ENCODE measurements around the gene KAT8. TPM values are rescaled to one million over a fixed set of nuclear protein-coding genes. Genes with fewer than 3 reads are reported as not detected.

Gene KAT8
- total RNA-seq, 8 experiments from 2014 or later, result 27.9 to 64.3 (median 54.0) TPM

DNA sequence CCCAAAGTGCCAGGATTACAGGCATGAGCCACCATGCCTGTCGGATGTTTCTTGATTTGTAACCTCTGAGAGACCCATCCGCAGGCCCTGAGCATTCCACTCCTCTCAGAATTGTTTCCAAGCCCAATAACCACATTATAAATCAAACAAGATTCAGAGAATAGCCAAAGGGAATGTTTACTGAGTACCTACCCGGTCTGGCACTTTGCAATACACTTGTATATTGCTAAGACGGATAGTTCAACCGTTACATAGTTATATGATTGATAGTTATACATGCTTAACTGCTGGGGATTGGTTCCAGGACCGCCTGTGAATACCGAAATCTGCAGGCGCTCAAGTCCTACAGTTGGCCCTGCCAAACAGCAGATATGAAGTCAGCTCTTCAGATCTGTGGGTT, 3.0 kb upstream of the KAT8 start:
- Histone ChIP-seq H3K27ac (no peak overlapping the region), H3K4me1 (replicated peaks in 1 of 2) (peaks cover 6 to 10% of the 10 kb centered on the region in 2 donors), H3K4me3 (no peak overlapping the region)
- in situ Hi-C loops (cut with MboI; ENCODE audit: low pct_unique_long_range_greater_than_20kb in 2 of 9, low sequenced_read_pairs in 9 of 9, unreplicated experiment in 9 of 9), result no loop called here
- WGBS, 10 experiments, result 57 to 100% (median 87%) methylated on average over 1 to 6 of the region's 8 CpGs; no CpG with 5 or more reads in 1 of the 10 experiments
- no peak for ATAC-seq (replicated peaks in 6 of 8)

DNA sequence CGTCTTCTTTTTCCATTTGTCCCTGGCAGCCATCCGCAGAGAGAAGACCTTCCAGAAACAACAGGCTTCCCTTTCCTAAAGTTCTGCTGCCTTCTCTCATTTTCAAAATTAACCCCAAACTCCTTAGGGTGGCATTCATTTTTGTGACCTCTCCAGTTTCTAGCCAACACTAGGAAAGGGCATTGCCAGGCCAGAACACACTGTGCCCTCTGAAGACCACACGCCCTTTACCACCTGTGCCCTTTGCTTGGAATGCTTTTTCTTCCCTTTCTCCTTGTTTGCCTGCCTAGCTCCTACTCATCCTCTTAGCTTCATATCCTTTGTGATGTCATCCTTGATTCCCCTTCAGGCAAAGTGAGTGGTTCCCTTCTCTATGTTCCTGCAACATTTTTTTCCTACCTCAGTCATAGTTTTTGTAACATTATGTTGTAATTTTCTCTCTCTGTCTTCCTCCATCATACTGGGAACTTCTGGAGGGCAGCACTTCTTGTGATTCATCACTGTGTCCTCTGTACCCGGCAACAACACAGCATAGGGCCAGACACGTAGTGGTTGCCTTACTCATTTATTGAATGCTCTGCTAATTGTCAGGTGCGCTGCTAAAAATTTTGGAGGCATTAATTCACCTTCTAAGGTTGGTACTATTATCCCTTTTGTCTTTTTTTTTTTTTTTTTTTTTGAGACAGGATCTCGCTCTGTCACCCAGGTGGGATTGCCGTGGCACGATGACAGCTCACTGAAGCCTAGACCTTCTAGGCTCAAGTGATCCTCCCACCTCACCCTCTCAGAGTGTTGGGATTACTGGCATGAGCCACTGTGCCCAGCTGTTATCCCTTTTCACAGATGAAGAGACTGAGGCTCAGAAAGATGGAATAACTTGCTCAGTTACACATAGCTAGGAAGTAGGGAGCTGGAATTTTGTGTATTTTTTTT, 1.0 kb downstream of the KAT8 start:
- in situ Hi-C loops (cut with MboI; ENCODE audit: low pct_unique_long_range_greater_than_20kb in 2 of 9, low sequenced_read_pairs in 9 of 9, unreplicated experiment in 9 of 9), result no loop called here
- Histone ChIP-seq H3K4me1 (replicated peaks in 1 of 2) (peaks cover 6 to 10% of the 10 kb centered on the region in 2 donors), H3K4me3 (peak overlapping the region; percentile 86 to 97 (median 93)), H3K27ac (peak overlapping the region; percentile 97 to 98)
- 10 to 100% (median 66%) methylated on average over 1 to 9 of the region's 9 CpGs for WGBS, 10 experiments
- no peak for ATAC-seq (replicated peaks in 6 of 8)

DNA sequence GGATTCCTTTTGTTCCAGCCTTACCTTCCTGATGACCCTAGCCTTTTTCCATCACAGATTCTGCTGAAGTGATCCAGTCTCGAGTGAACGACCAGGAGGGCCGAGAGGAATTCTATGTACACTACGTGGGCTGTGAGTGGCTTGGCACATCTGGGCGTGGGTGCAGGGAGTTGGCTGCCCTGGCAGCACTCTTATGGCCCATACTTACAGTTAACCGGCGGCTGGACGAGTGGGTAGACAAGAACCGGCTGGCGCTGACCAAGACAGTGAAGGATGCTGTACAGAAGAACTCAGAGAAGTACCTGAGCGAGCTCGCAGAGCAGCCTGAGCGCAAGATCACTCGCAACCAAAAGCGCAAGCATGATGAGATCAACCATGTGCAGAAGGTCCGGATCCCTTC, 2.7 kb downstream of the KAT8 start:
- 71 to 98% (median 92%) methylated on average over 1 to 15 of the region's 16 CpGs; no CpG with 5 or more reads in 3 of the 10 experiments for WGBS, 10 experiments
- Histone ChIP-seq H3K4me3 (no peak overlapping the region), H3K4me1 (replicated peaks in 1 of 2) (peaks cover 6 to 10% of the 10 kb centered on the region in 2 donors), H3K27ac (no peak overlapping the region)
- ATAC-seq (replicated peaks in 6 of 8), result no peak
- in situ Hi-C loops (cut with MboI; ENCODE audit: low pct_unique_long_range_greater_than_20kb in 2 of 9, low sequenced_read_pairs in 9 of 9, unreplicated experiment in 9 of 9), result no loop called here

DNA sequence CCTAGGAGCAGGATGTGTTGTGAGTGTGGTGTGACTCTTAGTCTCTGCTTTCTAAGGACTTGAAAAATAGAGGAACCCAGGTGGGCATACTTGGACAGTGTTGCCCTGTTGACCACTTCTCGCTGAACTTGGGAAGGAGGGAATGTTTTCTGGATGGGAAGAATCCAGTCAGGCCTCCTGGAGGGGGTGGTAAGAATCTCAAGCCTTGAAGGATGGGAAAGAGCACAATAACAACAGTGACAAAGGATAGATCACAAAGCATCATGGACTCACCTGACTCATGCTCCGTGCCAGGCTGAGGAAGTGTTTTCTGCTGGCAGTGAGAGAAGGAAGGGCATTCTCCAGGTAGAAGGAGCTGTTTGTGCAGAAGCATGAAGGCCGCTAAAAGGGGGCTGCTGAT, 8.4 kb downstream of the KAT8 start:
- ATAC-seq (replicated peaks in 6 of 8), result no peak
- in situ Hi-C loops (cut with MboI; ENCODE audit: low pct_unique_long_range_greater_than_20kb in 2 of 9, low sequenced_read_pairs in 9 of 9, unreplicated experiment in 9 of 9), result no loop called here
- H3K4me1 ChIP-seq (replicated peaks in 1 of 2), result no peaks in the 10 kb centered on the region
- H3K27ac ChIP-seq, result no peak overlapping the region
- H3K4me3 ChIP-seq, result no peak overlapping the region
- 80 to 100% (median 100%) methylated on average over 1 to 2 of the region's 3 CpGs; no CpG with 5 or more reads in 4 of the 10 experiments for WGBS, 10 experiments

DNA sequence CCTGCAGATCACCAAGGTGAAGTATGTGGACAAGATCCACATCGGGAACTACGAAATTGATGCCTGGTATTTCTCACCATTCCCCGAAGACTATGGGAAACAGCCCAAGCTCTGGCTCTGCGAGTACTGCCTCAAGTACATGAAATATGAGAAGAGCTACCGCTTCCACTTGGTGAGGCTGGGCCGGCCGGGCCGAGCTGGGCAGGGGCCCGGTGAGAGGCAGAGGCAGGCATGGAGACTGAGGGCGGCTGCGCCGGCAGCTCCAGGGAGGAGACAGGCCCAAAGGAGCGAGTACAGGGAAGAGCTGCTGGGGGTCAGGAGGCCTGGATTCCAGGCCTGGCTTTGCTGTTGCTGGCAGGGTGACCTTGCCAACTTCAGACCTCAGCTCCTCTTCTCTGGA, 9.7 kb downstream of the KAT8 start:
- ATAC-seq (replicated peaks in 6 of 8), result no peak
- Histone ChIP-seq H3K4me1 (replicated peaks in 1 of 2) (no peaks in the 10 kb centered on the region), H3K27ac (no peak overlapping the region), H3K4me3 (no peak overlapping the region)
- in situ Hi-C loops (cut with MboI; ENCODE audit: low pct_unique_long_range_greater_than_20kb in 2 of 9, low sequenced_read_pairs in 9 of 9, unreplicated experiment in 9 of 9), result no loop called here
- 80 to 100% (median 98%) methylated on average over 1 to 8 of the region's 13 CpGs; no CpG with 5 or more reads in 5 of the 10 experiments for WGBS, 10 experiments

DNA sequence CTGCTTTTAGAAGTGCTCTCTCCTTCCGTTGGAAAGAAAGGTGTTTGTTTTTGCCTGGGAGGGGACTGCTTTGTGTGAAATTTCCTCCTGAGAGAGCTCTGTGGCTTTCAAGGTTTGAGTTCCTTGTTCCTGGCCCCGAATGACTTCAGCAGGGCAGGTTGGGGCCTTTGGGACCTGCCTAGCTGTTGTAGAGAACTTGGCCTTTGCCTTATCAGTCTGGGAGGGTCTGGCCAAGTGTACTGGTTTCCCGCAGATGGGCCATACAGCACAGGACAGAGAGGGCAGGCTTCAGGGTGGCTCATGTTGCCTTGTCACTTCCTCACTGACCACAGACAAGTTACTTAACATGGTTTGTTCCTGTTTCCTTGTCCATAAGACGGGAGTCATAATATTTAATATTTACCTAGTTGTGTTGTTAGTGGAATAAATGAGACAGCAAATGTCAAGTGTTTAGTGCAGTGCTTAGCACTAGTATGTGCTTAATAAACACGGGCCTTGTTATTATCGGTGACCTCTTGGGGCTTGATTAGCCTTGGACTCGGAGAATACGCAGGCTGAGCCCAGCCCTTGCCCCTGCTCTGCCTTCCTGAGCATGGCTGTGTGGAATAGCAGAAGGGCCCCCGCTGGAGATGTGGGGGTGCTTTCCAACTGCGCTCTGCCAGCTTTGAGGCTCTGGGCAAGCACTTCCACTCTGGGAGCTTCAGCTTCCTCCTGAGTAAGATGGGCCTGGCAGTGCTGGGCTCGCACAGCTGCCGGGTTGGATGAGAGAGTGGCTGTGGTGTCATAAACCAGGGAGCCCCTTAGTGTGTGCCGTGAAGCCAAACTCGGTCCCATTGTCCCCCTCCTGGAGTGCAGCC, 11.5 kb downstream of the KAT8 start:
- H3K4me3 ChIP-seq, result no peak overlapping the region
- H3K4me1 ChIP-seq (replicated peaks in 1 of 2), result peaks cover 5 to 6% of the 10 kb centered on the region in 2 donors
- in situ Hi-C loops (cut with MboI; ENCODE audit: low pct_unique_long_range_greater_than_20kb in 2 of 9, low sequenced_read_pairs in 9 of 9, unreplicated experiment in 9 of 9), result no loop called here
- 44 to 100% (median 83%) methylated on average over 1 to 7 of the region's 14 CpGs; no CpG with 5 or more reads in 3 of the 10 experiments for WGBS, 10 experiments
- no peak overlapping the region for H3K27ac ChIP-seq
- ATAC-seq (replicated peaks in 6 of 8), result peak in 3 of 8 experiments; percentile 21 to 47 (median 37)

DNA sequence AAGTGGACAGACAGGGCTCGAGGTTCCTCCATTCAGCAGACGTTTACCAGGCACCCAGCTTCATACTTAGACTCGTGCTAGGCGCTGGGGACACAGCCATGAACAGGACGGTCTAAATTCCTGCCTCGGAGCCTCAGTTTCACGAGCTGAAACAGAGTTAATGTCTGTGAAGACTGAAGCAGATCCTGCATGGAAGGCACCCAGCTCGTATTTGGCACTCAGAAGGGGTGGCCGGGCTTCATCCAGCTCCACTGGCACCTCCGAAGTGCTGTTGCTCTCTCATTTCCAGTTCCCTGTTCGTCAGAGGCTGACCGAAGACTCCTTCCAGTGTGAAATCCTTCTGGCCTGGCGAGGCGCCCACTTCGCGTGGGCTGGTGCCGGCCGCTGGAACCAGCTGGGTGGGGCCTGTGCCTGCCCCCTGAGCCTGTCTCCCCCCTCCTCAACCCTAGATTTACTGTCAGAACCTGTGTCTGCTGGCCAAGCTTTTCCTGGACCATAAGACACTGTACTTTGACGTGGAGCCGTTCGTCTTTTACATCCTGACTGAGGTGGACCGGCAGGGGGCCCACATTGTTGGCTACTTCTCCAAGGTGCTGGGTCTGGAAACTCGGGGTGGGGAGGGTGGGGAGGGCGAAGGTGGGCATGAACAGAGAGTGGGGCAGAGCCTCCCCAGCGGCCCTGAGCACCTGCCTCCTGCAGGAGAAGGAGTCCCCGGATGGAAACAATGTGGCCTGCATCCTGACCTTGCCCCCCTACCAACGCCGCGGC, 12.3 kb downstream of the KAT8 start:
- no peak overlapping the region for H3K27ac ChIP-seq
- 60 to 95% (median 83%) methylated on average over 3 to 14 of the region's 29 CpGs; no CpG with 5 or more reads in 5 of the 10 experiments for WGBS, 10 experiments
- in situ Hi-C loops (cut with MboI; ENCODE audit: low pct_unique_long_range_greater_than_20kb in 2 of 9, low sequenced_read_pairs in 9 of 9, unreplicated experiment in 9 of 9), result no loop called here
- ATAC-seq (replicated peaks in 6 of 8), result peak in 1 of 8 experiments; percentile 2
- H3K4me1 ChIP-seq (replicated peaks in 1 of 2), result peaks cover 13 to 14% of the 10 kb centered on the region in 2 donors
- H3K4me3 ChIP-seq, result no peak overlapping the region

DNA sequence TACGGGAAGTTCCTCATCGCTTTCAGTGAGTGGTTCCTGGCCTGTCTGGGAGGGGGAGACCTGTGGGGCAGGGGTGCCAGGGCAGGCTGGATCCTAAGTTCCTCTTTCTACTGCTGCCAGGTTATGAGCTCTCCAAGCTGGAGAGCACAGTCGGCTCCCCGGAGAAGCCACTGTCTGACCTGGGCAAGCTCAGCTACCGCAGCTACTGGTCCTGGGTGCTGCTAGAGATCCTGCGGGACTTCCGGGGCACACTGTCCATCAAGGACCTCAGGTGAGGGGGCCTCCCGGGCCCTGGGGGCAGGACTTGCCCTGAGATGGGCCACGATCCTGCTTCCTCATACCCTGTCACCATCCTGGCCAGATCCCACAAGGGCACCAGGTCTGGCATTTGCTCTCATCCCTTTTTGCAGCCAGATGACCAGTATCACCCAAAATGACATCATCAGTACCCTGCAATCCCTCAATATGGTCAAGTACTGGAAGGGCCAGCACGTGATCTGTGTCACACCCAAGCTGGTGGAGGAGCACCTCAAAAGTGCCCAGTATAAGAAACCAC, 12.9 kb downstream of the KAT8 start:
- H3K4me1 ChIP-seq (replicated peaks in 1 of 2), result peaks cover 19 to 21% of the 10 kb centered on the region in 2 donors
- ATAC-seq (replicated peaks in 6 of 8), result no peak
- H3K27ac ChIP-seq, result no peak overlapping the region
- no peak overlapping the region for H3K4me3 ChIP-seq
- WGBS, 10 experiments, result 100% methylated on average over 1 to 2 of the region's 10 CpGs; no CpG with 5 or more reads in 7 of the 10 experiments
- in situ Hi-C loops (cut with MboI; ENCODE audit: low pct_unique_long_range_greater_than_20kb in 2 of 9, low sequenced_read_pairs in 9 of 9, unreplicated experiment in 9 of 9), result no loop called here

DNA sequence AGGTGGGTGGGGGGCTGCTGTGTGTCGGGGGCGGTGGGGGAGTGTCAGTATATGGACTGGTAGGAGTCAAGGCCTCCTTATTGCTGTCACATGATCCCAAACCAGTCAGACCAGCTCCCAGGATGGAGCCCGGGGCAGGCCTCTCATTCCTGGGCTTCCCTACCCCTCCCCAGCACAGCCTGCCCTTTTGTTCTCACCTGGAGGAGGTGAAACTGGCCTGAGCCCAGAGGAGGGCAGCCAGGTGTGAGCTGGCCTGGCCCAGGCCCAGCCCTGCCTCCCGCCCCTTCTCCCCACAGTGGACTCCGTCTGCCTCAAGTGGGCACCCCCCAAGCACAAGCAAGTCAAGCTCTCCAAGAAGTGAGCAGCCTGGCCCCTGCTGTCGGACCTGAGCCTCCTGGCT, 13.4 kb downstream of the KAT8 start:
- ATAC-seq (replicated peaks in 6 of 8), result no peak
- H3K27ac ChIP-seq, result no peak overlapping the region
- in situ Hi-C loops (cut with MboI; ENCODE audit: low pct_unique_long_range_greater_than_20kb in 2 of 9, low sequenced_read_pairs in 9 of 9, unreplicated experiment in 9 of 9), result no loop called here
- no peak overlapping the region for H3K4me3 ChIP-seq
- 100% methylated on average over 2 of the region's 6 CpGs; no CpG with 5 or more reads in 9 of the 10 experiments for WGBS, 10 experiments
- peaks cover 19 to 25% of the 10 kb centered on the region in 2 donors for H3K4me1 ChIP-seq (replicated peaks in 1 of 2)

DNA sequence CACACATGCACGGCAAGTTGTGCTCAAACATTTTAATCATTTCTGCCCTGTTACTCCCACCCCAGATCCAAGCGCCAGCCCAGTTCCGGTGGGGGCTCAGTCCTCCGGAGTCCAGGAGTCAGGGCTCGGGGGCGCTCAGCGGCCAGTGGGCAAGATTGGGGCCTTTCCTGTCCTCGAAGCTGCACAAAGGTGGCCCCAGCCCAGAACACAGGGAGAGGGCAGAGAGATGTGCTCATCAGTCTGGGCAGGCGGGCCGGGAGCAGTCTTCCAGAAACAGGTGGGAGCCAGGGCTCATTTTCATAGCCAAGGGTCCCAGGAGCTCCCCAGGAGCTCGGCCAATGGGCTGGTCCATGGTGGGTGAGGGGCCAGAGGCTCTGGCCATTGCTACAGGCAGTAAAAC, 14.0 kb downstream of the KAT8 start:
- Histone ChIP-seq H3K27ac (no peak overlapping the region), H3K4me1 (replicated peaks in 1 of 2) (peaks cover 19 to 25% of the 10 kb centered on the region in 2 donors), H3K4me3 (no peak overlapping the region)
- in situ Hi-C loops (cut with MboI; ENCODE audit: low pct_unique_long_range_greater_than_20kb in 2 of 9, low sequenced_read_pairs in 9 of 9, unreplicated experiment in 9 of 9), result no loop called here
- no peak for ATAC-seq (replicated peaks in 6 of 8)
- 81 to 100% (median 94%) methylated on average over 3 to 4 of the region's 11 CpGs; no CpG with 5 or more reads in 7 of the 10 experiments for WGBS, 10 experiments

DNA sequence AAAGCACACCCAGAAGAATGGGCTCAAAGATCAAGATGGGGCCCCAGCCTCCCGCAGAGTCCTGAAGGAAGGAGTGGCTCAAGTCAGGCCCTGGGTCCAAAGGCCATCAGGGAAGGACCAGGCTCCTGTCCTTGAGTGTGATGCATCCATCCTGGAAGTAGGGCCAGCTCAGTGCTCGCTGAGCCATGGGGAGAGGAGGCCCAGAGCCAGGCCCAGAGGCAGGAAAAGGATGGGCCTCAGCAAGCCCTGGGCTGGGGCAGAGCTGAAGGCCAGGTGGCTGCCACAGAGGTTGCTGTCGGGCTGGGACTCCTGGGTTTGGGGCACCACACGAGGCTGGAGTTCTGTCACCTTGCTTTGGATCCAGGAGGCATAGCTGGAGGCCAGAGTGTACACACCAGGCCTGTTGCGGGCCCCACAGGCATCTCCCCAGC, 14.4 kb downstream of the KAT8 start:
- peaks cover 19 to 25% of the 10 kb centered on the region in 2 donors for H3K4me1 ChIP-seq (replicated peaks in 1 of 2)
- WGBS, 10 experiments, result 58 to 100% (median 100%) methylated on average over 1 to 2 of the region's 5 CpGs; no CpG with 5 or more reads in 6 of the 10 experiments
- in situ Hi-C loops (cut with MboI; ENCODE audit: low pct_unique_long_range_greater_than_20kb in 2 of 9, low sequenced_read_pairs in 9 of 9, unreplicated experiment in 9 of 9), result no loop called here
- no peak for ATAC-seq (replicated peaks in 6 of 8)
- H3K27ac ChIP-seq, result no peak overlapping the region
- no peak overlapping the region for H3K4me3 ChIP-seq

DNA sequence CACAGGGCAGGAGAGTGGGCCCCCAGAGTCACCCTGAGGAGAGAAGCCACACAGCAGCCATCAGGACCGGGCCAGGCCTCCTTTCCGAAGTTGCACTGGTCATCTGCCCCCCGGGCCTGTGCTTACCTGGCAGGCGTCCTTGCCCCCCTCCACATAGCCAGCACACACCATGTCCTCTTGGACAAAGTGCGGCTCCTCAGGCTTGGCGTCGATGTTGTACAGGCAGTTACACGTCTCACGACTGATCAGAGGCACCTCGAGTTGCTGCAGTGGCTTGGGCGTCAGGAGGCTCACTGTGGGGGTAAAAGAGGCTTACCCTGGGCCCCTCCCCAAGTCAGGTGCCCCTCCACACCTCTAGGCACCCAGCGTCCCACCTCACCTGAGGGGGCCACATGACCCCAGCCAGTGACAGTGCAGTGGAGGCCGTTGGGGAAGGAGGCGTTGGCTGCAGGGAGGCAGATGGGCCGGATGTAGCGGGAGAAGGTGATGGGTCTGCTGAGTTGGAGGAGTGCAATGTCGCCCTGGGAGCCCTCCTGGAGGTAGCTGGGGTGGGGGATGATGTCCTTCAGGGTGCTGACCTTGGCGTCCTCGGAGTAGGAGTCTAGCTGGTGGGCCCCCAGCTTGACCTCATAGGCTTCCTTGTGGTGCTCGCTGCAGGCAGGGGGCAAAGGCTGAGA, 15.0 kb downstream of the KAT8 start:
- ATAC-seq (replicated peaks in 6 of 8), result no peak
- in situ Hi-C loops (cut with MboI; ENCODE audit: low pct_unique_long_range_greater_than_20kb in 2 of 9, low sequenced_read_pairs in 9 of 9, unreplicated experiment in 9 of 9), result no loop called here
- WGBS, 10 experiments, result 88% methylated on average over 5 of the region's 20 CpGs; no CpG with 5 or more reads in 9 of the 10 experiments
- H3K4me1 ChIP-seq (replicated peaks in 1 of 2), result peaks cover 19 to 25% of the 10 kb centered on the region in 2 donors
- H3K4me3 ChIP-seq, result no peak overlapping the region
- H3K27ac ChIP-seq, result no peak overlapping the region
